ENCODE data around the gene EIF4E3. TPM values are rescaled to one million over a fixed set of nuclear protein-coding genes. Genes with fewer than 3 reads are reported as not detected.
A peak's percentile ranks its signal among the peaks of the same experiment; 100 is the strongest.

Gene EIF4E3
- total RNA-seq, 1 experiment from 2014 or later, result not detected

DNA sequence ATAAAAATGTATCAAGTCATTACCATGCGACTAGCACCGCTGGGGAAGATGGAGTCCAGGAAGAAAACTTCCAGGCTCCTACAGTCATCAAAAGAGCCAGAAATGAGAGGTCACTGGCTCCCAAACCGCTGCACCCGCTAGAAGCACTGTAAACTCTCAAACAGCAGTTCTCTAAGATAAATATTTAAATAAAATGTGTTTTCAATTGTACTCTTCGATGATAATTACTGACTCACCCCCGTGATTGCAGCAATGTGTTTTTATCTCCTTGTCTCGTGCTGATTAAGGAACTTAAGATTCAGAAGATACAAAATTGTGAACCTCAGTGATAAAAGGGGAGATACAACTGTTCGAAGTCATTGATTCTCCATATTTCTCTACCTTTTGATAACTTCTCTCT, 95.9 kb downstream of the EIF4E3 start:
- Histone ChIP-seq H3K36me3 (ENCODE audit: insufficient read depth, low read length) (no peaks in the 10 kb centered on the region), H4K20me1 (ENCODE audit: insufficient read depth, low read depth, low read length) (no peaks in the 10 kb centered on the region), H3K79me2 (ENCODE audit: low read length) (no peaks in the 10 kb centered on the region), H3K9me3 (ENCODE audit: low read length) (no peaks in the 10 kb centered on the region), H3K27ac (ENCODE audit: low read length) (peak overlapping the region; percentile 31; the same call in 1 of the 2 replicates), H3K27me3 (ENCODE audit: low read length) (no peaks in the 10 kb centered on the region), H3K4me2 (ENCODE audit: low read depth, low read length, poor library complexity, severe bottlenecking) (peak overlapping the region; percentile 48), H2AFZ (ENCODE audit: low read length) (peak overlapping the region; percentile 71), H3K9ac (ENCODE audit: low read length) (peak overlapping the region; percentile 40), H3K9me2 (replicated peaks; ENCODE audit: insufficient read depth, low read length) (no peaks in the 10 kb centered on the region), H3K4me1 (ENCODE audit: low read length) (peaks cover 20% of the 10 kb centered on the region), H3K4me3 (ENCODE audit: low read length) (peak overlapping the region; percentile 13; the same call in 1 of the 2 replicates)
- DNase-seq, result no peak

DNA sequence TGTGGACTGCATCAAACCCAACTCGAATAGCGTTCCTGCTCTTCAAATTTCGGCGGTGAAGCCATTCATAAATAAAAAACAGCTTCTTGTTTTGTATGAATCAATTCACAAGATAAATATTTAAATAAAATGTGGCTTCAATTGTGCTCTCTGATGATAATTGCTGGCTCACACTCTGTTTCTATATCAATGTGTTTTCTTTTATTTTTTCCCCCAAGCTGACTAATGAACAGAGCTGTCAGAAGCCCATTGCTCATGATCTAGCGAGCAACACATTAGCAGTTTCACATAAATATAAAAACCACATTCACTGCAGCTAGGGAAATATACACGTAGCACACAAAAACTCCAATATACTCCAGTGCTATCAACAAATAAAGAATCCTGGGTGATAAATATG, 96.7 kb downstream of the EIF4E3 start:
- Histone ChIP-seq H3K4me3 (ENCODE audit: low read length) (no peak overlapping the region), H3K4me1 (ENCODE audit: low read length) (peaks cover 22% of the 10 kb centered on the region), H3K4me2 (ENCODE audit: low read depth, low read length, poor library complexity, severe bottlenecking) (no peak overlapping the region), H3K79me2 (ENCODE audit: low read length) (no peaks in the 10 kb centered on the region), H3K27ac (ENCODE audit: low read length) (no peak overlapping the region), H3K9ac (ENCODE audit: low read length) (no peak overlapping the region), H3K9me3 (ENCODE audit: low read length) (no peaks in the 10 kb centered on the region), H3K27me3 (ENCODE audit: low read length) (no peaks in the 10 kb centered on the region), H4K20me1 (ENCODE audit: insufficient read depth, low read depth, low read length) (no peaks in the 10 kb centered on the region), H2AFZ (ENCODE audit: low read length) (no peak overlapping the region), H3K9me2 (replicated peaks; ENCODE audit: insufficient read depth, low read length) (no peaks in the 10 kb centered on the region), H3K36me3 (ENCODE audit: insufficient read depth, low read length) (no peaks in the 10 kb centered on the region)
- no peak for DNase-seq

DNA sequence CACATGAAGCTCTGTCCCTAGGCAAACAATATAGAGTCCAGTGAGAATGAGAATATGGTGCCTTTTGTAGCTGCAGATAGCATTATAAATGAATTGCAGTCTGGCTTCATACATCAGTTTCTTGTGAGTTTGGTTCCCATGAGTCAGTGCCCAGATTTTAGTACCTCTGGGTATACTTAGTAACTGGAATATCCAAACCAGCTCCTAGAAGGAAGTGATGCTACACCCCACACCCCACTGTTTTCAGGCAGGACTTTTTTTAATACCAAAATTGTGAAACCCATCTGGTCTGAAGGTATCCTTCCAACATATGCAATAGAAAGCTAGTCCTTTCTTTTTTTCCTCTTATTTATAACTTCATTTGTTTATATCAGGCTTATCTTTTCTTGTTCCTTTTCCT, 99.5 kb downstream of the EIF4E3 start:
- no peaks in the 10 kb centered on the region for H3K36me3 ChIP-seq (ENCODE audit: insufficient read depth, low read length)
- H3K27ac ChIP-seq (ENCODE audit: low read length), result no peak overlapping the region
- DNase-seq, result no peak
- no peaks in the 10 kb centered on the region for H3K27me3 ChIP-seq (ENCODE audit: low read length)
- H3K9me2 ChIP-seq (replicated peaks; ENCODE audit: insufficient read depth, low read length), result no peaks in the 10 kb centered on the region
- H2AFZ ChIP-seq (ENCODE audit: low read length), result no peak overlapping the region
- H3K4me2 ChIP-seq (ENCODE audit: low read depth, low read length, poor library complexity, severe bottlenecking), result no peak overlapping the region
- H3K4me1 ChIP-seq (ENCODE audit: low read length), result peaks cover 33% of the 10 kb centered on the region
- no peak overlapping the region for H3K9ac ChIP-seq (ENCODE audit: low read length)
- no peak overlapping the region for H3K4me3 ChIP-seq (ENCODE audit: low read length)
- H3K9me3 ChIP-seq (ENCODE audit: low read length), result no peaks in the 10 kb centered on the region
- no peaks in the 10 kb centered on the region for H3K79me2 ChIP-seq (ENCODE audit: low read length)
- no peaks in the 10 kb centered on the region for H4K20me1 ChIP-seq (ENCODE audit: insufficient read depth, low read depth, low read length)

Other genes with a start within 250 kb of the EIF4E3 start
- 202 and 334 TPM in 2 replicates for gene FOXP1, start 141.7 kb downstream of the EIF4E3 start, total RNA-seq (2014; rRNA removed; shearing (Covaris generic); ENCODE audit: low replicate concordance)
- gene GPR27, start 28.5 kb upstream of the EIF4E3 start, total RNA-seq (2014; rRNA removed; shearing (Covaris generic); ENCODE audit: low replicate concordance), result not detected in 2 replicates
- not detected in 2 replicates for gene PROK2, start 59.7 kb upstream of the EIF4E3 start, total RNA-seq (2014; rRNA removed; shearing (Covaris generic); ENCODE audit: low replicate concordance)